ENCODE results near the gene RANBP10. TPM values are rescaled to one million over a fixed set of nuclear protein-coding genes. Genes with fewer than 3 reads are reported as not detected.

RANBP10 gene
- total RNA-seq, 1 donor from 2014 or later: 11.4 TPM

DNA sequence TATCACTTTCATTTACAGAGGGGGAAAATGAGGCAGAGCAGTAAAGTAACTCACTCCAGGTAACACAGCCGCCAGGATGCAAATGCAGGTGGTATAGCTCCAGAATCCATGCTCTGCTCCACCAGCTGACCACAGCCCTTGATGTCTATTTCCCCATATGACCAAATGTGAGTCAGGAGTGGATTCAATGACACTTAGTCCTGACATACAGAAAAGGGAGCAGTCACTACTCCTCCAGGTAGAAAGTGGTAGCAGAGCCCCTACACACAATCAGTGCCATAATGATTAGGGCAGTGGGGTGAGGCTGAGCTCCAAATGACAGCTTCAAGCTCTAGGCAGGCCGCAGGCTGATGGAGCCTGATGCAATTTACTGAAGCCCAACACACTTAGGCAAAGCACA lies 44.0 kb downstream of the RANBP10 start:
- no peaks in the 10 kb centered on the region for H3K9me3 Mint-ChIP-seq
- no peak overlapping the region for H3K4me2 ChIP-seq
- no peak overlapping the region for H3K9ac ChIP-seq
- H4K20me1 ChIP-seq (ENCODE audit: low read depth): peaks cover 23% of the 10 kb centered on the region
- no peaks in the 10 kb centered on the region for H3K36me3 ChIP-seq
- H3K4me1 Mint-ChIP-seq: peaks cover 2% of the 10 kb centered on the region
- no peaks in the 10 kb centered on the region for H3K9me3 ChIP-seq (ENCODE audit: low read depth)
- H3K4me3 ChIP-seq: no peak overlapping the region
- no peak overlapping the region for H3K27ac Mint-ChIP-seq
- TF ChIP-seq EZH2phosphoT487 (IDR thresholded peaks at IDR 0.05) (no peak), EZH2 (IDR thresholded peaks at IDR 0.05) (no peak)
- TF ChIP-seq, protein P1, sequence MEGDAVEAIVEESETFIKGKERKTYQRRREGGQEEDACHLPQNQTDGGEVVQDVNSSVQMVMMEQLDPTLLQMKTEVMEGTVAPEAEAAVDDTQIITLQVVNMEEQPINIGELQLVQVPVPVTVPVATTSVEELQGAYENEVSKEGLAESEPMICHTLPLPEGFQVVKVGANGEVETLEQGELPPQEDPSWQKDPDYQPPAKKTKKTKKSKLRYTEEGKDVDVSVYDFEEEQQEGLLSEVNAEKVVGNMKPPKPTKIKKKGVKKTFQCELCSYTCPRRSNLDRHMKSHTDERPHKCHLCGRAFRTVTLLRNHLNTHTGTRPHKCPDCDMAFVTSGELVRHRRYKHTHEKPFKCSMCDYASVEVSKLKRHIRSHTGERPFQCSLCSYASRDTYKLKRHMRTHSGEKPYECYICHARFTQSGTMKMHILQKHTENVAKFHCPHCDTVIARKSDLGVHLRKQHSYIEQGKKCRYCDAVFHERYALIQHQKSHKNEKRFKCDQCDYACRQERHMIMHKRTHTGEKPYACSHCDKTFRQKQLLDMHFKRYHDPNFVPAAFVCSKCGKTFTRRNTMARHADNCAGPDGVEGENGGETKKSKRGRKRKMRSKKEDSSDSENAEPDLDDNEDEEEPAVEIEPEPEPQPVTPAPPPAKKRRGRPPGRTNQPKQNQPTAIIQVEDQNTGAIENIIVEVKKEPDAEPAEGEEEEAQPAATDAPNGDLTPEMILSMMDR (IDR thresholded peaks at IDR 0.05): no peak
- no peak overlapping the region for H3K4me3 Mint-ChIP-seq
- peaks cover 8% of the 10 kb centered on the region for H3K4me1 ChIP-seq
- H3K36me3 Mint-ChIP-seq: peaks cover 17% of the 10 kb centered on the region
- no peak for DNase-seq (ENCODE audit: low spot score)
- H3K27me3 ChIP-seq: no peaks in the 10 kb centered on the region
- H2AFZ ChIP-seq (replicated peaks): no peak overlapping the region
- no peak overlapping the region for H3K27ac ChIP-seq
- no peaks in the 10 kb centered on the region for H3K79me2 ChIP-seq (ENCODE audit: low read depth)
- H3F3A ChIP-seq (ENCODE audit: low read depth): no peaks in the 10 kb centered on the region
- H3K27me3 Mint-ChIP-seq (ENCODE audit: insufficient read depth, low read depth): peaks cover 5% of the 10 kb centered on the region

DNA sequence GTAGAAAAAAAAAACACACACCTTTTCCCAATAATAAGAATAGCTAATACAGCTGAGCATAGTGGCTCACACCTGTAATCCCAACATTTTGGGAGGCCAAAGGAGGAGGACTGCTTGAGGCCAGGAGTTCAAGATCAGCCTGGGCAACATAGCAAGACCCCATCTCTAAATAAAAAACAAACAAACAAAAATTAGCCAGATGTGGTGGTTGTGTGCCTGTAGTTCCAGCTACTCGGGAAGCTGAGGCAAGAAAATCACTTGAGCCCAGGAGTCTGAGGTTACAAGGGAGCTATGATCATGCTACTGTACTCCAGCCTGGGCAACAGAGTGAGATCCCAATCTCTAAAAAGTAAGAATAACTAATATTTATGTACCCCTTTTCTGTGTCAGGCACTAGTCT lies 44.4 kb downstream of the RANBP10 start:
- H3K27ac ChIP-seq: no peak overlapping the region
- H3K36me3 ChIP-seq: no peaks in the 10 kb centered on the region
- no peaks in the 10 kb centered on the region for H3K9me3 ChIP-seq (ENCODE audit: low read depth)
- H3F3A ChIP-seq (ENCODE audit: low read depth): no peaks in the 10 kb centered on the region
- TF ChIP-seq, protein P1 (IDR thresholded peaks at IDR 0.05): no peak
- TF ChIP-seq EZH2 (IDR thresholded peaks at IDR 0.05) (no peak), EZH2phosphoT487 (IDR thresholded peaks at IDR 0.05) (no peak)
- H3K27me3 ChIP-seq: no peaks in the 10 kb centered on the region
- Mint-ChIP-seq H3K4me3 (no peak overlapping the region), H3K36me3 (peaks cover 17% of the 10 kb centered on the region), H3K27ac (no peak overlapping the region), H3K4me1 (peaks cover 2% of the 10 kb centered on the region), H3K27me3 (ENCODE audit: insufficient read depth, low read depth) (peaks cover 5% of the 10 kb centered on the region), H3K9me3 (no peaks in the 10 kb centered on the region)
- H3K4me2 ChIP-seq: no peak overlapping the region
- H2AFZ ChIP-seq (replicated peaks): no peak overlapping the region
- no peak overlapping the region for H3K9ac ChIP-seq
- no peaks in the 10 kb centered on the region for H3K79me2 ChIP-seq (ENCODE audit: low read depth)
- no peak for DNase-seq (ENCODE audit: low spot score)
- H3K4me3 ChIP-seq: no peak overlapping the region
- peaks cover 8% of the 10 kb centered on the region for H3K4me1 ChIP-seq
- H4K20me1 ChIP-seq (ENCODE audit: low read depth): peaks cover 23% of the 10 kb centered on the region

DNA sequence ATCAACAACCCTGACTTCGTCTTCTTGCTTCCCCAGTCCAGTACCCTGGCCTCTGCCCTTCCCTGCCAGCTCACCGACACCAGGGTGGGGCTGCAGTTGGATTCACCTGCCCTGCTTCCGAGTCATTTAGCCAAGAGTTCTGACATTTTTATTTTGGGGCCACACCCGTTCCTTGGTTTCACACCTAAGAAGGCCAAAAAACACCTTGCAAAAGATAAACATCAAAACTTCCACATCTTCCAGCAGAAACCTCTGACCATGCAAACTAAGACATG lies 45.5 kb downstream of the RANBP10 start:
- TF ChIP-seq, protein P1 (IDR thresholded peaks at IDR 0.05): no peak
- TF ChIP-seq EZH2 (IDR thresholded peaks at IDR 0.05) (no peak), EZH2phosphoT487 (IDR thresholded peaks at IDR 0.05) (no peak)
- Histone ChIP-seq H3K4me1 (no peaks in the 10 kb centered on the region), H3K4me3 (no peak overlapping the region), H2AFZ (replicated peaks) (no peak overlapping the region), H3F3A (ENCODE audit: low read depth) (no peaks in the 10 kb centered on the region), H3K36me3 (no peaks in the 10 kb centered on the region), H3K9ac (no peak overlapping the region), H3K27ac (no peak overlapping the region), H4K20me1 (ENCODE audit: low read depth) (peaks cover 23% of the 10 kb centered on the region), H3K4me2 (no peak overlapping the region), H3K79me2 (ENCODE audit: low read depth) (no peaks in the 10 kb centered on the region), H3K9me3 (ENCODE audit: low read depth) (no peaks in the 10 kb centered on the region), H3K27me3 (no peaks in the 10 kb centered on the region)
- Mint-ChIP-seq H3K36me3 (peaks cover 8% of the 10 kb centered on the region), H3K4me1 (no peaks in the 10 kb centered on the region), H3K27ac (no peak overlapping the region), H3K27me3 (ENCODE audit: insufficient read depth, low read depth) (peaks cover 2% of the 10 kb centered on the region), H3K4me3 (no peak overlapping the region), H3K9me3 (no peaks in the 10 kb centered on the region)
- no peak for DNase-seq (ENCODE audit: low spot score)
